DOHH2 (cell line): Measurements from ENCODE around the gene SLC25A23.

Experiments
- H3F3A ChIP-seq: fragments of 200-600 bp; sonication (generic), shearing (Covaris generic); 2 replicates; pipeline ENCODE4 v1.6.0; 2016; ENCODE audit warnings: antibody characterized with exemption, mild to moderate bottlenecking; ENCODE audit not compliant: control insufficient read depth, insufficient read depth
- H3K27ac ChIP-seq: fragments of 200-600 bp; sonication (generic); 2 replicates; pipeline ENCODE4 v1.5.1; 2014; ENCODE audit warnings: low read depth, mild to moderate bottlenecking, low read length, moderate library complexity
- H3K27me3 ChIP-seq: fragments of 200-600 bp; sonication (generic); 2 replicates; pipeline ENCODE4 v1.6.1; 2014; ENCODE audit warnings: mild to moderate bottlenecking, low read length, mixed read lengths; ENCODE audit not compliant: control insufficient read depth
- H3K36me3 ChIP-seq: fragments of 200-600 bp; sonication (generic); 2 replicates; pipeline ENCODE4 v1.6.1; 2014; ENCODE audit warnings: mild to moderate bottlenecking, low read length, moderate library complexity, mixed read lengths; ENCODE audit not compliant: control insufficient read depth
- H3K4me1 ChIP-seq: fragments of 200-600 bp; sonication (generic); 2 replicates; pipeline ENCODE4 v1.6.1; 2014; ENCODE audit warnings: mild to moderate bottlenecking, low read length, mixed read lengths; ENCODE audit not compliant: control insufficient read depth
- H3K4me2 ChIP-seq: fragments of 200-600 bp; sonication (generic); 2 replicates; pipeline ENCODE4 v1.6.0; 2014; ENCODE audit warnings: mild to moderate bottlenecking, low read length, moderate library complexity
- H3K4me3 ChIP-seq: fragments of 200-600 bp; sonication (generic); 2 replicates; pipeline ENCODE4 v1.5.1; 2014; ENCODE audit warnings: mild to moderate bottlenecking, low read length, mixed read lengths
- H3K79me2 ChIP-seq: fragments of 200-600 bp; sonication (generic); 2 replicates; pipeline ENCODE4 v1.6.1; 2014; ENCODE audit warnings: mild to moderate bottlenecking, low read length, mixed read lengths; ENCODE audit not compliant: control insufficient read depth
- H3K9me2 ChIP-seq: fragments of 200-600 bp; sonication (generic); replicated peaks from 2 replicates; pipeline ENCODE4 v1.6.1; 2014; ENCODE audit warnings: mild to moderate bottlenecking, low read length, mixed read lengths; ENCODE audit not compliant: control insufficient read depth
- H3K9me3 ChIP-seq: fragments of 200-600 bp; sonication (generic); 2 replicates; pipeline ENCODE4 v1.6.1; 2014; ENCODE audit warnings: antibody characterized with exemption, low read length, mixed read lengths; ENCODE audit not compliant: control insufficient read depth, insufficient read depth
- H4K20me1 ChIP-seq: fragments of 200-600 bp; sonication (generic); 2 replicates; pipeline ENCODE4 v1.6.0; 2014; ENCODE audit warnings: low read depth, mild to moderate bottlenecking, antibody characterized with exemption, low read length, moderate library complexity; ENCODE audit not compliant: control insufficient read depth, insufficient read depth
- EZH2phosphoT487 ChIP-seq: fragments of 200-600 bp; sonication (generic); IDR thresholded peaks from 2 replicates; pipeline ENCODE4 v1.6.1; 2017; ENCODE audit warnings: borderline replicate concordance, mild to moderate bottlenecking, antibody characterized with exemption, low read length, moderate library complexity, mixed read lengths
- TF ChIP-seq, protein P1 (sequence below): fragments of 200-600 bp; sonication (generic); IDR thresholded peaks from one replicate; pipeline ENCODE4 v1.5.1; 2014; ENCODE audit warnings: antibody characterized with exemption, mild to moderate bottlenecking, low read depth, low read length; ENCODE audit not compliant: poor library complexity, severe bottlenecking

The SLC25A23 gene

DNA sequence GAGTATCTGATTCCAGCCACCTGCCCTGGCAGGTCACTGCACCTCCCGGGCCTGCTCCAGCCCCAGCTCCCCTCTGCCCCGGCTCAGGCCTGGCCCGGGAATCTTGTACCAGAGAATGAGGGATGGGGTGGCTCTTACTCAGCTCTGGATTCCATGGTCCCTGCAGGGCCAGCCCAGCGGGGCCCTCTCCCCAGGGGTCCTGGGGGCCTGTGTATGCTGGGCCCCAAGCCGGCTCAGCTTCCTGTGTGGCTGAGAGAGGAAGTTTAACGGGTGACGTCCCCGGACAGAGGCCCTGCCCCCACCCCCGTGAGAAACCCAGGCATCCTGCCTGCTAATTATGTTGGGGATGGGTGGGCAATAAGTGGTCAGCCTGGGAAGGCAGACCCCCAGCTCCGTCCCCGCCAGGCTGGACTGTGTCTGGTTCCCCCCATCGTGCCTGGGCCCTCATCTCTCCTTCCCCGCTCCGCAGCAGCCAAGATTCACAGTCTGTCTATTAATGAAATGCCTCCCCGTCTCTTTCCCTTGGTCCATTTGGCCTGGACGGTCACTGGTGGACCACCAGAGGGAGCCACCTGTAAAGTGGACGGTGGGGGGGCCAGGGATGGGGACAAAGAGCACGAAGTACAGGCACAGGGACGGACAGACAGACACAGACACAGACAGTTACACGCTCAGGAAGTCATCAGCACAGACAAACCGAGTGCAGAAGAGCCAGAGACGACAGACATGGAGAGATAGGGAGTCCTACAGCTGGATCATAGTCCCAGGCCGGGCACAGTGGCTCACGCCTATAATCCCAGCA is 22.1 kb upstream of the SLC25A23 start, which contains the start of gene DENND1C:
Gene DENND1C, minus strand, starts transcription at position 247 of the 802 bp plus-strand sequence. Its CDS starts 92 bp downstream, at position 155.
- H3K4me1 ChIP-seq, result peaks cover 20% of the 10 kb centered on the region
- H3K9me2 ChIP-seq, result no peaks in the 10 kb centered on the region
- H3K4me2 ChIP-seq, result peak within 1 kb of the TSS; percentile 96
- H3K79me2 ChIP-seq, result peaks cover 9% of the 10 kb centered on the region
- no peaks in the 10 kb centered on the region for H4K20me1 ChIP-seq
- H3F3A ChIP-seq, result no peaks in the 10 kb centered on the region
- no peak for TF ChIP-seq EZH2phosphoT487
- TF ChIP-seq, protein P1, sequence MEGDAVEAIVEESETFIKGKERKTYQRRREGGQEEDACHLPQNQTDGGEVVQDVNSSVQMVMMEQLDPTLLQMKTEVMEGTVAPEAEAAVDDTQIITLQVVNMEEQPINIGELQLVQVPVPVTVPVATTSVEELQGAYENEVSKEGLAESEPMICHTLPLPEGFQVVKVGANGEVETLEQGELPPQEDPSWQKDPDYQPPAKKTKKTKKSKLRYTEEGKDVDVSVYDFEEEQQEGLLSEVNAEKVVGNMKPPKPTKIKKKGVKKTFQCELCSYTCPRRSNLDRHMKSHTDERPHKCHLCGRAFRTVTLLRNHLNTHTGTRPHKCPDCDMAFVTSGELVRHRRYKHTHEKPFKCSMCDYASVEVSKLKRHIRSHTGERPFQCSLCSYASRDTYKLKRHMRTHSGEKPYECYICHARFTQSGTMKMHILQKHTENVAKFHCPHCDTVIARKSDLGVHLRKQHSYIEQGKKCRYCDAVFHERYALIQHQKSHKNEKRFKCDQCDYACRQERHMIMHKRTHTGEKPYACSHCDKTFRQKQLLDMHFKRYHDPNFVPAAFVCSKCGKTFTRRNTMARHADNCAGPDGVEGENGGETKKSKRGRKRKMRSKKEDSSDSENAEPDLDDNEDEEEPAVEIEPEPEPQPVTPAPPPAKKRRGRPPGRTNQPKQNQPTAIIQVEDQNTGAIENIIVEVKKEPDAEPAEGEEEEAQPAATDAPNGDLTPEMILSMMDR, result peak; percentile 15
- no peaks in the 10 kb centered on the region for H3K27me3 ChIP-seq
- peak within 1 kb of the TSS; percentile 97 for H3K4me3 ChIP-seq
- peaks cover 8% of the 10 kb centered on the region for H3K36me3 ChIP-seq
- no peaks in the 10 kb centered on the region for H3K9me3 ChIP-seq
- peak within 1 kb of the TSS; percentile 65 for H3K27ac ChIP-seq

- Histone ChIP-seq H3K4me3 (peak overlapping the region; percentile 97), H3K27ac (peak overlapping the region; percentile 65), H3K36me3 (peaks cover 16% of the 10 kb centered on the region), H3F3A (no peaks in the 10 kb centered on the region), H4K20me1 (no peaks in the 10 kb centered on the region), H3K27me3 (no peaks in the 10 kb centered on the region), H3K9me3 (peaks cover 3% of the 10 kb centered on the region; the same call in 1 of the 2 replicates), H3K4me2 (peak overlapping the region; percentile 96), H3K9me2 (no peaks in the 10 kb centered on the region), H3K79me2 (peaks cover 9% of the 10 kb centered on the region), H3K4me1 (peaks cover 23% of the 10 kb centered on the region)
- TF ChIP-seq EZH2phosphoT487, result no peak
- TF ChIP-seq, protein P1, result no peak
Observed at GRCh38 chr19:6480848-6481415, 21.3 kb upstream of the SLC25A23 start.

DNA sequence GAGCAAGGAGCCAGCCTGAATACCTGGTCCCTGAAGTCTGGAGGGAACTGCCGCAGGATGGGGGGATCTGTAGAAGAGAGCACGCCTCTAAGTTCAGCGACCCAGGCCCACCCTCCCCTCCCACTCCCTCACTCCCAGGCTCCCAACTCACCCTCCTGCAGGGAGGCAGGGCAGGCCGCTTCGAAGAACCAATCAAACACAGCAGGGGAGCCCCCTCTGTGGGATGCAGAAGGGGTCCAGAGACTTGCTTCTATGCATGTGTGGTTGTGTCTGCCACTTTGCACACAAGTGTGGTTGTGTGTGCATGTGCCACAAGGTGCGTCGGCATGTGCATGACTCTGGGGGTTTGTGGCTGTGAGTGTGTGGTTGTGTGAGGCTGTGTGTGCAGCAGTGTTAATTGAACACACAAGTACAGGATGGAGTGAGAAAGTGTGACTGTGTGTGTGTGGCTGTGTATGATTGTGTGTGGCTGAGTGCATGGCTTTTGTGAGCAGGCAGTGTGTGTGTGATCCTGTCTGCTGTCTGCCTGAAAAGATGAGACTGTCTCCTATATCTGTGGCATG is 20.3 kb upstream of the SLC25A23 start:
- no peaks in the 10 kb centered on the region for H3K27me3 ChIP-seq
- H3K4me3 ChIP-seq, result no peak overlapping the region
- peaks cover 23% of the 10 kb centered on the region for H3K4me1 ChIP-seq
- H3K27ac ChIP-seq, result no peak overlapping the region
- TF ChIP-seq, protein P1, result no peak
- no peak for TF ChIP-seq EZH2phosphoT487
- peaks cover 9% of the 10 kb centered on the region for H3K79me2 ChIP-seq
- no peaks in the 10 kb centered on the region for H3F3A ChIP-seq
- H3K36me3 ChIP-seq, result peaks cover 23% of the 10 kb centered on the region
- H3K4me2 ChIP-seq, result no peak overlapping the region; the same call in 1 of the 2 replicates
- no peaks in the 10 kb centered on the region for H4K20me1 ChIP-seq
- peaks cover 3% of the 10 kb centered on the region; the same call in 1 of the 2 replicates for H3K9me3 ChIP-seq
- H3K9me2 ChIP-seq, result no peaks in the 10 kb centered on the region
